Large intestine (tissue), 3 donors: ENCODE results near the gene SLC4A8. TPM values are rescaled to one million over a fixed set of nuclear protein-coding genes. Genes with fewer than 3 reads are reported as not detected.

ENCODE experiments used
- DNase-seq, 2 donors: peaks; one replicate each; pipeline versions ENCODE4 v3.0.0 to v3.0.0-alpha.2; 2013
- H3K27ac ChIP-seq: one replicate; pipeline ENCODE4 v1.5.1; 2013; ENCODE audit warnings: low read length
- H3K27me3 ChIP-seq: 2 replicates; pipeline ENCODE4 v1.6.1; 2013; ENCODE audit warnings: low read length; ENCODE audit not compliant: control insufficient read depth, insufficient read depth
- H3K36me3 ChIP-seq: 2 replicates; pipeline ENCODE4 v1.6.1; 2013; ENCODE audit warnings: low read length; ENCODE audit not compliant: control insufficient read depth, insufficient read depth
- H3K4me1 ChIP-seq: one replicate; pipeline ENCODE4 v1.6.1; 2013; ENCODE audit warnings: low read length; ENCODE audit not compliant: control insufficient read depth, insufficient read depth
- H3K4me3 ChIP-seq: one replicate; pipeline ENCODE4 v1.5.1; 2013; ENCODE audit warnings: low read length
- H3K9me3 ChIP-seq: one replicate; pipeline ENCODE4 v1.6.1; 2013; ENCODE audit warnings: mild to moderate bottlenecking, low read depth, low read length, moderate library complexity; ENCODE audit not compliant: control insufficient read depth
- WGBS: methylation state at CpG from one replicate; pipeline ENCODE4 v1.1.5; 2013; ENCODE audit warnings: low lambda C conversion rate; ENCODE audit not compliant: insufficient coverage; 5-methylcytosine and 5-hydroxymethylcytosine counted together
- polyA plus RNA-seq: library from polyadenylated mRNA; unstranded; fragments of 120-200 nt; gene quantifications from one replicate; pipeline ENCODE4 v1.2.1, GENCODE V29; 2013

SLC4A8 gene
- polyA plus RNA-seq, 1 donor: 6.3 TPM

- 70% methylated on average over 2 of the region's 7 CpGs for WGBS
- Histone ChIP-seq H3K9me3 (no peaks in the 10 kb centered on the region), H3K4me3 (no peak overlapping the region), H3K36me3 (no peaks in the 10 kb centered on the region), H3K27ac (no peak overlapping the region), H3K4me1 (no peaks in the 10 kb centered on the region), H3K27me3 (no peaks in the 10 kb centered on the region)
- peak; percentile 23 to 55 for DNase-seq
Measured at GRCh38 chr12:51471111-51471864, 46.7 kb downstream of the SLC4A8 start.

DNA sequence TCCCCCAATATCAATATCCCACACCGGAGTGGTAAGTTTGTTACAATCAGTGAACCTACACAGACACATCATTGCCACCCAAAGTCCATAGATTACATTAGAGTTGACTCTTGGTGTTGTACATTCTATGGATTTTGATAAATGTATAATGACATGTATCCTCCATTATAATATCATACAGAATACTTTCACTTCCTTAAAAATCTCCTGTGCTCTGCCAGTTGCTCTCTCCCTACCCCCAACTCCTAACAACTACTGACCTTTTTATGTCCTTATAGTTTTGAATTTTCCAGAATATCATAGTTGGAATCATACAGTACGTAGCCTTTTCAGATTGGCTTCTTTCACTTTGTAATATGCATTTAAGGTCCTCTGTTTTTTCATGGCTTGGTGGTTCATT is 48.4 kb downstream of the SLC4A8 start:
- Histone ChIP-seq H3K4me1 (no peaks in the 10 kb centered on the region), H3K4me3 (no peak overlapping the region), H3K9me3 (no peaks in the 10 kb centered on the region), H3K36me3 (no peaks in the 10 kb centered on the region), H3K27me3 (no peaks in the 10 kb centered on the region), H3K27ac (no peak overlapping the region)
- WGBS: 100% methylated on average over 1 of the region's 2 CpGs
- no peak for DNase-seq

DNA sequence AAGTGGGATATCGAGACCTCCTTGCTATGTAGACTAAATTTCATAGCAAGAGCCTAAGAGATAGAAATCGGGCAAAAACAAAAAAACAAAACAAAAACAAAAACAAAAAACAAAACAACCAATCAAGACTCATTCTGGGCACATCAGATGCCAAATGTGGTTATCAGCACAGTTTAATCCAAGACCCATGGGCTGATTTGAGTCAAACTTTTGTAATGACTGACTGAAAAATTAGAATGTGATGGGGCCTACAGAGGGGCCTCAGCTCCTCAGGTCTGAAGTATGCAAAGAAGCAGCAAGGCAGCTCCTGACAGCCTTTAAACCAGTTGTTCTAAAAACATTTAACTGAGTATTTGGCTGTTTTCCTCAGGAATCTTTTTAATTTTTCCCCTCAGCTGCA is 49.3 kb downstream of the SLC4A8 start:
- H3K27ac ChIP-seq: no peak overlapping the region
- H3K4me1 ChIP-seq: no peaks in the 10 kb centered on the region
- H3K4me3 ChIP-seq: no peak overlapping the region
- 92% methylated on average over 2 of the region's 2 CpGs for WGBS
- no peaks in the 10 kb centered on the region for H3K36me3 ChIP-seq
- no peaks in the 10 kb centered on the region for H3K27me3 ChIP-seq
- no peak for DNase-seq
- no peaks in the 10 kb centered on the region for H3K9me3 ChIP-seq

- Histone ChIP-seq H3K4me3 (no peak overlapping the region), H3K27ac (no peak overlapping the region), H3K27me3 (no peaks in the 10 kb centered on the region), H3K36me3 (no peaks in the 10 kb centered on the region), H3K4me1 (no peaks in the 10 kb centered on the region), H3K9me3 (no peaks in the 10 kb centered on the region)
- no CpG with 5 or more reads among the region's 1 CpG for WGBS
- no peak for DNase-seq
Measured at GRCh38 chr12:51475543-51475942, 50.9 kb downstream of the SLC4A8 start.

GRCh38 chr12:51480978-51481377 is 56.3 kb downstream of the SLC4A8 start:
- no peaks in the 10 kb centered on the region for H3K36me3 ChIP-seq
- WGBS: 86% methylated on average over 1 of the region's 3 CpGs
- H3K4me1 ChIP-seq: no peaks in the 10 kb centered on the region
- no peak overlapping the region for H3K27ac ChIP-seq
- H3K27me3 ChIP-seq: no peaks in the 10 kb centered on the region
- DNase-seq: no peak
- H3K4me3 ChIP-seq: no peak overlapping the region
- no peaks in the 10 kb centered on the region for H3K9me3 ChIP-seq

DNA sequence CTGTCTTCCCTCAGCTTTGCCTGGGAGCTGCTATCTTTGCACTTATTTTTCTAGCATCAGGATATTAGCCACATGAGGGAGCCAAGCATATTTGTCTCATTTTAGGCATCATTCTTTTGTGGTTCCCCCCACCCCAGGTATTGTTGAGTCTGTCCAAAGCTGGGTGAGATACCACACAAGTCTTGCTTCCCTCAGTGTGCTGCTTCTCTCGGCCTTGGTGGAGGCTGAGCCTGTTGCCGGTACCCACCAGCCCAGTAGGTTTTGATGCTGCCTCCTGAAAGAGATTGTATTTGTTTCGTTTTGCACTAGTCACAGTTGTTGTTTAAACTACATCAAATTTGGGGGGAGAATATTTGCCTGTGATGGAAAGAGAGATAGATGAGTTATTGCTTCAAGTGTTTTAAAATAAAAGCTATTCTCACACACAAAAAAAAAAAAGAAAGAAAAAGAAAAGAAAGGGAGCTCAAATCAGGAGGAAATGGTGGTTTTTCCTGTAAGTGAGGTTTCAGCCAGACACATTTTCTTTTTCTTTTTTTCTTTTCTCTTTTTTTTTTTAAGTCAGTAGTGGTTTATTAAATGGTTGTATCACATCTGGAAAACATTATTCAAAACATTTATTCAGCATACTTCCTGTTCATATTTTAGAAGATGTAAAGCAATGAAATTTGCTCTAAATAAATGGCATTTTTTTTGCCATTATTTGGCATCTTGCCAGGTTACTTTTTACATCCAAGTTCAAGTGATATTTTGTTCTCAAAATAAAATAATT is 58.5 kb downstream of the SLC4A8 start:
- WGBS: 80% methylated on average over 1 of the region's 3 CpGs
- Histone ChIP-seq H3K36me3 (no peaks in the 10 kb centered on the region), H3K4me1 (no peaks in the 10 kb centered on the region), H3K27me3 (no peaks in the 10 kb centered on the region), H3K9me3 (no peaks in the 10 kb centered on the region), H3K27ac (no peak overlapping the region), H3K4me3 (no peak overlapping the region)
- DNase-seq: no peak

DNA sequence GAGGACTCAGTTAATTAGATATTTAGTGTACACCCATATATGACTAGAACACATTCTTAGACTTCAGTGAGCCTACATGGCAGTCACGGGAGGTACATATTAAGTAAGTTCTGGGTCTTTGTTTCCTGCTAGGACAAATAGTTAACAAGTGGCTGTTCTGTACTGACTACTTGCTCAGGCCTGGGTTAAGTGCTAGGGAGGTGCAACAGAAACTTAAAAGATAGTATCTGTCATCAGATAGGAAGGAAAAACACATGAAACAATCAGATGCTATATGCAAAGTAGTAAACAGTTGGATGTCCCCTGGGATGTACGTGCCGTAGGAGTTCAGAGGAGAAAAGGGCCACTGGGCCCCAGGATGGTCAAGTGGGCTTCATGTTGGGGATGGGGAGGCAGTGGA is 59.5 kb downstream of the SLC4A8 start:
- Histone ChIP-seq H3K27me3 (no peaks in the 10 kb centered on the region), H3K36me3 (no peaks in the 10 kb centered on the region), H3K4me3 (no peak overlapping the region), H3K4me1 (no peaks in the 10 kb centered on the region), H3K9me3 (no peaks in the 10 kb centered on the region), H3K27ac (no peak overlapping the region)
- DNase-seq: no peak
- 81% methylated on average over 3 of the region's 3 CpGs for WGBS

DNA sequence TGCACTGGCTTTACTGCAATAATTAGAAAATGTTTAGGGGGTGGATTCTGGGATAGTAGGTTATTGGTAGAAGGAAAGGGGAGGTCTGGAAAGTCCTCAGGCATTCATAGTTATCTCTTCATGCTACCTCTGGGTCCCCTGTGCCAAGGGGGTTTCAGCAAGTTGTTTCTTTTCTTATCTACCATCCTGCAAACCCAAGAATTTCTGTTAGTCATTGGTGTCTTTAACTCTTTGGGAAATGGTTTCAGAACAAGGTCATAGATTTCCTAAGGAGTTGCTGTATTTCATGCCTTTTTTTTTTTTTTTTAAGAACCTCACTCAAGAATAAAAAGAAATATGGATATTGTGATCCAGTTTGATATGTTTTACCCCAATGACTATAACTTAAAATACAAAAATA is 63.6 kb downstream of the SLC4A8 start:
- no peak for DNase-seq
- Histone ChIP-seq H3K4me3 (no peak overlapping the region), H3K27me3 (no peaks in the 10 kb centered on the region), H3K9me3 (no peaks in the 10 kb centered on the region), H3K4me1 (no peaks in the 10 kb centered on the region), H3K36me3 (no peaks in the 10 kb centered on the region), H3K27ac (no peak overlapping the region)

GRCh38 chr12:51493281-51493680 is 68.7 kb downstream of the SLC4A8 start:
- no peak overlapping the region for H3K4me3 ChIP-seq
- no peak for DNase-seq
- H3K9me3 ChIP-seq: no peaks in the 10 kb centered on the region
- WGBS: no CpG with 5 or more reads among the region's 2 CpGs
- no peaks in the 10 kb centered on the region for H3K27me3 ChIP-seq
- H3K4me1 ChIP-seq: no peaks in the 10 kb centered on the region
- H3K27ac ChIP-seq: no peak overlapping the region
- H3K36me3 ChIP-seq: no peaks in the 10 kb centered on the region

- no peaks in the 10 kb centered on the region for H3K27me3 ChIP-seq
- no peaks in the 10 kb centered on the region for H3K36me3 ChIP-seq
- 90% methylated on average over 1 of the region's 2 CpGs for WGBS
- H3K4me3 ChIP-seq: no peak overlapping the region
- no peaks in the 10 kb centered on the region for H3K9me3 ChIP-seq
- H3K27ac ChIP-seq: no peak overlapping the region
- no peak for DNase-seq
- no peaks in the 10 kb centered on the region for H3K4me1 ChIP-seq
Measured at GRCh38 chr12:51496895-51497294, 72.3 kb downstream of the SLC4A8 start.

- no peak overlapping the region for H3K27ac ChIP-seq
- no peaks in the 10 kb centered on the region for H3K27me3 ChIP-seq
- DNase-seq: no peak
- WGBS: 50% methylated on average over 1 of the region's 3 CpGs
- H3K4me1 ChIP-seq: no peaks in the 10 kb centered on the region
- H3K9me3 ChIP-seq: no peaks in the 10 kb centered on the region
- no peaks in the 10 kb centered on the region for H3K36me3 ChIP-seq
- no peak overlapping the region for H3K4me3 ChIP-seq
Measured at GRCh38 chr12:51504851-51505250, 80.2 kb downstream of the SLC4A8 start.
